ENCODE data around the gene MAK.
"Not testable (repeated sequence)": the region's sequence is repeated elsewhere in the genome, so short reads cannot be mapped to it uniquely, and the experiment has no call there.

Gene MAK

GRCh38 chr6:10725044-10725443 is 113.3 kb downstream of the MAK start:
- DNase-seq (ENCODE audit: low read depth in 2 of 2) = no peak

- DNase-seq (ENCODE audit: low read depth in 2 of 2) = no peak
Observed at GRCh38 chr6:10723567-10723881, 114.8 kb downstream of the MAK start.

- DNase-seq (ENCODE audit: low read depth in 2 of 2) = peak; percentile 58 to 61
Observed at GRCh38 chr6:10722820-10723566, 115.3 kb downstream of the MAK start, which contains the start of gene TMEM14C. Gene TMEM14C, plus strand, starts transcription at chr6:10723070. Its CDS starts 1,544 bp downstream, at chr6:10724614.

GRCh38 chr6:10722570-10722819 is 115.8 kb downstream of the MAK start:
- DNase-seq (ENCODE audit: low read depth in 2 of 2) = no peak

GRCh38 chr6:10721850-10722569 is 116.3 kb downstream of the MAK start:
- DNase-seq (ENCODE audit: low read depth in 2 of 2) = no peak

- not testable (repeated sequence) for DNase-seq (ENCODE audit: low read depth in 2 of 2)
Observed at GRCh38 chr6:10720960-10721849, 117.1 kb downstream of the MAK start.

- DNase-seq (ENCODE audit: low read depth in 2 of 2) = peak; percentile 18 to 26
Observed at GRCh38 chr6:10720265-10720959, 117.9 kb downstream of the MAK start.

GRCh38 chr6:10719964-10720264 is 118.4 kb downstream of the MAK start:
- DNase-seq (ENCODE audit: low read depth in 2 of 2) = no peak

GRCh38 chr6:10719296-10719963 is 118.9 kb downstream of the MAK start:
- no peak for DNase-seq (ENCODE audit: low read depth in 2 of 2)

- no peak for DNase-seq (ENCODE audit: low read depth in 2 of 2)
Observed at GRCh38 chr6:10713962-10714361, 124.4 kb downstream of the MAK start.

Data from stimulated activated CD8-positive, alpha-beta memory T cell treated with anti-CD3 and anti-CD28 coated beads, Interleukin-2, amount 100 ng/mL, for 1 hour (primary cell).